Muscle layer of colon (tissue), 2 donors: ENCODE results near the gene BIRC6.

Experiments used
- H3K27ac ChIP-seq: one replicate; pipeline ENCODE4 v1.7.0; 2013; ENCODE audit warnings: low read depth, mild to moderate bottlenecking, low read length, moderate library complexity
- H3K27me3 ChIP-seq, 2 donors: one replicate each; pipeline ENCODE4 v1.7.0; 2013; ENCODE audit warnings: low read length in 2 of 2, mild to moderate bottlenecking in 2 of 2; ENCODE audit not compliant: insufficient read depth in 2 of 2, control insufficient read depth in 1 of 2
- H3K36me3 ChIP-seq: one replicate; pipeline ENCODE4 v1.7.0; 2013; ENCODE audit warnings: mild to moderate bottlenecking, low read length; ENCODE audit not compliant: insufficient read depth
- H3K4me1 ChIP-seq: one replicate; pipeline ENCODE4 v1.7.0; 2013; ENCODE audit warnings: mild to moderate bottlenecking, low read length; ENCODE audit not compliant: insufficient read depth
- H3K4me3 ChIP-seq, 2 donors: one replicate each; pipeline ENCODE4 v1.7.0; 2013; ENCODE audit warnings: low read length in 2 of 2, low read depth in 1 of 2, mild to moderate bottlenecking in 1 of 2, moderate library complexity in 1 of 2
- H3K9ac ChIP-seq: one replicate; pipeline ENCODE4 v1.7.0; 2013; ENCODE audit warnings: low read length
- H3K9me3 ChIP-seq: one replicate; pipeline ENCODE4 v1.7.0; 2013; ENCODE audit warnings: mild to moderate bottlenecking, low read length
- donor health status: abdominal sarcoma.
- donor health status: Adenocarcinoma of cecum.

The BIRC6 gene

DNA sequence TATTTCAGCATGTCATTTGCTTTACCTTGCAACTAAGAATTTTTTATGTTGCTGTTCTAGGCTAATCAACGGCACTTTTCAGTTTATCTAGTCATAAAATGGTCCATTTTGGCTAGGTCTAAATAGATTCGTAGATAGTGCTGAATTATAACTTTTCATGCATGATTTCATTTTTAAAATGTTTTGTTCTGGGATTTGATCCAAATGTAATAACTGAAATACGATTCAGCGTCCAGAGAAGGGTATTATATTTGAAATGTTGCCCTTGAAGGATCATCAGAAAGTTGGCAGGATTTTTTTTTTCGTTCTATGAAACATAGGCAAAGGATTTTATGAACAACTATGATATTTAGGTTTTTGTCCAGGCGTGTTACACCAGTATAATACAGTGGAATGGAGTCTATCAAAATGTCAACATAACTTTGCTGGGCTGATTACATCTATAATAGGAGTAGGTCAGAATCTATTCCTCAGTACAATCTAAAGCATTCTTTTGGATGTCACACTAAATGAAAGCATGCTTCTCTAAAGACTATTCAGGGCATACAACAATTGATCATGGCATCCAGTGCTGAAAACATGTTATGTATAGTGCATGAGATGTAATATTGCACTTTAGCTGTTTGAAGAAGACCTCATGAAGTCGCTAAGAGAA lies 295.9 kb downstream of the BIRC6 start:
- H3K27ac ChIP-seq: no peak overlapping the region
- no peaks in the 10 kb centered on the region for H3K9me3 ChIP-seq
- H3K36me3 ChIP-seq: peaks cover 6% of the 10 kb centered on the region
- H3K27me3 ChIP-seq: no peaks in the 10 kb centered on the region
- H3K9ac ChIP-seq: no peak overlapping the region
- no peak overlapping the region for H3K4me3 ChIP-seq
- H3K4me1 ChIP-seq: peaks cover 8% of the 10 kb centered on the region

DNA sequence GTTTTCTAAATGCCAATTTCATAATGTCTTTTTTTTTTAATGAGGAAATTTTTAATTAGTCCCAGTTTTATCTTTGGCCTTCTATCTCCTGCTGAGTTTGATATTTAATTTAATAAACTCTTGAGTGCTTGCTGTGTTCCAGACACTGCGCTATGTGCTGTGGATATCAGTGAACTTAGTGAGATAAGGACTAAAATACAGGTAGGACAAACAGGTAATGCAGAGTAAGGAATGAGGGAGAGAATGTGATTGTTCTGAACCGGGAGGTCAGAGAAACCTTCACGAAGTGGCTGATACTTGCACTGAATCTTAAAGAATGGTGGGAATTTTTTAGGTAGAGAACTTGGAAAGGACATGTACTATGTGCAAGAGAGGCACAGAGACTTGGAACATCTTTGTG lies 299.2 kb downstream of the BIRC6 start:
- no peak overlapping the region for H3K9ac ChIP-seq
- peaks cover 8% of the 10 kb centered on the region for H3K4me1 ChIP-seq
- no peaks in the 10 kb centered on the region for H3K36me3 ChIP-seq
- H3K9me3 ChIP-seq: no peaks in the 10 kb centered on the region
- H3K27ac ChIP-seq: no peak overlapping the region
- H3K4me3 ChIP-seq: no peak overlapping the region
- no peaks in the 10 kb centered on the region for H3K27me3 ChIP-seq

DNA sequence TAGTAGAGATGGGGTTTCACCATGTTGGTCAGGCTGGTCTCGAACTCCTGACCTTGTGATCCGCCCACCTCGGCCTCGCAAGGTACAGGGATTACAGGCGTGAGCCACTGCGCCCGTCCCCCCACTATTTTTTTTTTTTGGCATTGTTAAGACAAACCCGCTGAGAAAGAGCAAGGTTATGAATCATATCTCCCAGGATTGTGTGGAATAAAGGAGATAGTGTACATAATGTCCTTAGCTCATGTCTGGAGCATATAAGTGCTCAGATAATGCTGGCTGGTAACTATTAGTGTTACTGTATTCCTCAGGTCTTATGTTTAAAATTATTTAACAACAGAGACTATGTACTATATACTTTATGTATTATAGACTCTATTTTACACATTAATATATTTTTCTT lies 307.0 kb downstream of the BIRC6 start:
- Histone ChIP-seq H3K4me3 (no peak overlapping the region), H3K27ac (no peak overlapping the region), H3K36me3 (peaks cover 12% of the 10 kb centered on the region), H3K27me3 (no peaks in the 10 kb centered on the region), H3K9me3 (no peaks in the 10 kb centered on the region), H3K9ac (no peak overlapping the region), H3K4me1 (no peaks in the 10 kb centered on the region)

DNA sequence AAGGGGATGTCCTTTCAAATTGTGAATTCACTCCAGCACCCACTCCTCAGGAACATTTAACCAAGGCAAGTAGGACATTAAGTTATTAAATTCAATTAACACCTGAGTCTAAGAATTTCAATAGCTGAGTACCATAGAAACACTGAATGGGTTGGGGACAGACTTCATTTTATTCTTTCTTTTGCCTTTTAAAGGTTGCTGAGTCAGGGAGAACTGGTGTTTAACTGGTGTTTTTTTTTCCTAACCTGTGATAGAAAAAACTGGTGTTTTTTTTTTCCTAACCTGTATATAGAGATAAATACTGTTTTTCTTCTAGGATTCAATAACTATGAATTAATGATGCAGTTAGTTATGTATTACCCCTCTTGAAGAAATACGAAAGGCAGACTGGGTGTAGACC lies 309.9 kb downstream of the BIRC6 start:
- Histone ChIP-seq H3K27me3 (no peaks in the 10 kb centered on the region), H3K4me3 (no peak overlapping the region), H3K4me1 (no peaks in the 10 kb centered on the region), H3K36me3 (peaks cover 12% of the 10 kb centered on the region), H3K9ac (no peak overlapping the region), H3K27ac (no peak overlapping the region), H3K9me3 (no peaks in the 10 kb centered on the region)

DNA sequence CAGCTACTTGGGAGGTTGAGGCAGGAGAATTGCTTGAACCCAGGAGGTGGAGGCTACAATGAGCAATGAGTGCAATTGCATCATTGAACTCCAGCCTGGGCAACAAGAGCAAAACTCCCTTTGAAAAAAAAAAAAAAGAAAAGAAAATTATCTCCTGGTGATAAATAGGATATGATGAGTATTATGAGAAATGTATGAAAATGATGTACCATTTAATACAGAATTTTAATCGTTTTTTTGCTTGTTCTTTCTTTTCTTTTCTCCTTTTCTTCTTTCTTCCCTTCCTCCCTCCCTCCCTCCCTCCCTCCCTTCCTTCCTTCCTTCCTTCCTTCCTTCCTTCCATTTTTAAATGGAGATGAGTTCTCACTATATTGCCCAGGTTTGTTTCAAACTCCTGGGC lies 311.4 kb downstream of the BIRC6 start:
- Histone ChIP-seq H3K9me3 (no peaks in the 10 kb centered on the region), H3K36me3 (peaks cover 12% of the 10 kb centered on the region), H3K4me1 (no peaks in the 10 kb centered on the region)

More for the DNA sequence above, 311.4 kb downstream of the BIRC6 start:
- Histone ChIP-seq H3K9ac (no peak overlapping the region), H3K27ac (no peak overlapping the region), H3K27me3 (no peaks in the 10 kb centered on the region), H3K4me3 (no peak overlapping the region)
